PFSK-1 (cell line): Measurements from ENCODE around the gene TBRG1.

Experiments
- FOXP2 ChIP-seq: optimal IDR thresholded peaks from 2 replicates; pipeline ENCODE3; 2011; ENCODE audit warnings: borderline replicate concordance, control low read depth, inconsistent platforms; ENCODE audit not compliant: insufficient read depth; ENCODE audit errors: extremely low read length, extremely low read depth
- POLR2AphosphoS5 ChIP-seq: IDR thresholded peaks from 2 replicates; pipeline ENCODE4 v1.6.1; 2012; ENCODE audit warnings: low read depth, mild to moderate bottlenecking, control low read depth, low read length, moderate library complexity
- SIN3A ChIP-seq: IDR thresholded peaks from 2 replicates; pipeline ENCODE4 v1.6.1; 2012; ENCODE audit warnings: mild to moderate bottlenecking, low read length, moderate library complexity, borderline replicate concordance; ENCODE audit not compliant: insufficient read depth
- TAF1 ChIP-seq: IDR thresholded peaks from 2 replicates; pipeline ENCODE4 v1.6.1; 2012; ENCODE audit warnings: low read length, control low read depth, borderline replicate concordance; ENCODE audit not compliant: insufficient read depth
- TF ChIP-seq, protein P1 (sequence below), 2 experiments: IDR thresholded peaks; 2 replicates each; pipeline versions ENCODE4 v1.6.1 to v1.8.0; 2011 to 2012; ENCODE audit warnings: low read depth in 2 of 2, low read length in 2 of 2, control low read depth in 1 of 2, inconsistent platforms in 1 of 2, mild to moderate bottlenecking in 1 of 2, moderate library complexity in 1 of 2; ENCODE audit not compliant: insufficient read depth in 1 of 2

TBRG1 gene

DNA sequence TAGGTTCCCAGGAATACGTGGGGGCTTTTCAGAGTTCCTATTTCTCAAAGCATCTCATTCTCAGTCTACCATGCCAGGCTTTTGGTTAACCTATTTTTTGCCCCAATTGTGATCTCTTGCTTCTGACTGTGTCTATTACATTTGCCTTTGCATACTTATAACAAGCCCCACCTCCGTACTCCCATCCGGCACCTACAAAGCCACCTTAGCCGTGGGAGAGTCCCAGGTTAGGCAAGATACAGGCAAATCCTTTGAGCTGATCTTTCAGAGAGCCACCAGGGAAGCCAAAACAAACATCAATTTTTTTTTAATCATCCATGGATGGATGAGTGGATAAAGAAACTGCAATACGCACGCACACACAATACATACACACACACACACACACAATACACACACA lies 30.0 kb upstream of the TBRG1 start:
- no peak for TF ChIP-seq TAF1
- TF ChIP-seq FOXP2 = no peak
- no peak for TF ChIP-seq SIN3A
- TF ChIP-seq, protein P1, sequence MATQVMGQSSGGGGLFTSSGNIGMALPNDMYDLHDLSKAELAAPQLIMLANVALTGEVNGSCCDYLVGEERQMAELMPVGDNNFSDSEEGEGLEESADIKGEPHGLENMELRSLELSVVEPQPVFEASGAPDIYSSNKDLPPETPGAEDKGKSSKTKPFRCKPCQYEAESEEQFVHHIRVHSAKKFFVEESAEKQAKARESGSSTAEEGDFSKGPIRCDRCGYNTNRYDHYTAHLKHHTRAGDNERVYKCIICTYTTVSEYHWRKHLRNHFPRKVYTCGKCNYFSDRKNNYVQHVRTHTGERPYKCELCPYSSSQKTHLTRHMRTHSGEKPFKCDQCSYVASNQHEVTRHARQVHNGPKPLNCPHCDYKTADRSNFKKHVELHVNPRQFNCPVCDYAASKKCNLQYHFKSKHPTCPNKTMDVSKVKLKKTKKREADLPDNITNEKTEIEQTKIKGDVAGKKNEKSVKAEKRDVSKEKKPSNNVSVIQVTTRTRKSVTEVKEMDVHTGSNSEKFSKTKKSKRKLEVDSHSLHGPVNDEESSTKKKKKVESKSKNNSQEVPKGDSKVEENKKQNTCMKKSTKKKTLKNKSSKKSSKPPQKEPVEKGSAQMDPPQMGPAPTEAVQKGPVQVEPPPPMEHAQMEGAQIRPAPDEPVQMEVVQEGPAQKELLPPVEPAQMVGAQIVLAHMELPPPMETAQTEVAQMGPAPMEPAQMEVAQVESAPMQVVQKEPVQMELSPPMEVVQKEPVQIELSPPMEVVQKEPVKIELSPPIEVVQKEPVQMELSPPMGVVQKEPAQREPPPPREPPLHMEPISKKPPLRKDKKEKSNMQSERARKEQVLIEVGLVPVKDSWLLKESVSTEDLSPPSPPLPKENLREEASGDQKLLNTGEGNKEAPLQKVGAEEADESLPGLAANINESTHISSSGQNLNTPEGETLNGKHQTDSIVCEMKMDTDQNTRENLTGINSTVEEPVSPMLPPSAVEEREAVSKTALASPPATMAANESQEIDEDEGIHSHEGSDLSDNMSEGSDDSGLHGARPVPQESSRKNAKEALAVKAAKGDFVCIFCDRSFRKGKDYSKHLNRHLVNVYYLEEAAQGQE (IDR thresholded peaks at IDR 0.05; ENCODE audit: insufficient read depth in 1 of 2, low read depth in 2 of 2, low read length in 2 of 2) = no peak
- no peak for TF ChIP-seq POLR2AphosphoS5

DNA sequence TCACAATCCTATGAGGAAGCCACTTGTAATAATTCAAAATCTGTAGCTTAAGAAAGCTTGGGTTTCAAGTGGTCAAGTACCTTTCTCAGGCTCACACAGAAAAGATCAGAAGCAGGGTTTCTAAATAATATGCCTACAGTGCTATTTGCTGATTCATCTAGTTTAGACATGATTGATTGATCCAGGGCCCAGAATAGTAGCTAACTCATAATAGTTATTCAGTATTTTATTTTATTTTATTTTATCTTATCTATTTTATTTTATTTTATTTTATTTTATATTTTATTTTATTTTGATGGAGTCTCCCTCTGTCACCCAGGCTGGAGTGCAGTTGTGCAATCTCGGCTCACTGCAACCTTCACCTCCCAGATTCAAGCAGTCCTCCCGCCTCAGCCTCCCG lies 27.4 kb upstream of the TBRG1 start:
- TF ChIP-seq, protein P1 (IDR thresholded peaks at IDR 0.05; ENCODE audit: insufficient read depth in 1 of 2, low read depth in 2 of 2, low read length in 2 of 2) = no peak
- no peak for TF ChIP-seq TAF1
- TF ChIP-seq POLR2AphosphoS5 = no peak
- TF ChIP-seq SIN3A = no peak

DNA sequence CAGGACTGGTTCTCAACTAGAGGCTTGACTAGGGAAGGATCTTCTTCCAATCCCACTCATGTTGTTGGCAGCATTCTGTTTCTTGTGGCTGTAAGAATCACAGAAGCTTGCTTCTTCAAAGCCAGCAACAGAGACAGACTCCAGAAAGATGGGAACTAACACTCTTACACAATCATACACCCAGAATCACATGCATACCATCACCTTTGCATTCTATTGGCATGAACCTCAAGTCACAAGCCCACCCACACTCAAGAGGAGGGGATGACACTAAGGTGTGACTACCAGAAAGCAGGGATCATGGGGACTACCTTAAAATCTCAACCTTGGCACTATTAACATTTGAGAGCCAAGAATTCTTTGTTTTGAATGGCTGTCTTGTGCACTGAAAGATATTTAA lies 25.0 kb upstream of the TBRG1 start:
- TF ChIP-seq SIN3A (no peak), FOXP2 (no peak), TAF1 (no peak), POLR2AphosphoS5 (no peak)
- TF ChIP-seq, protein P1 (IDR thresholded peaks at IDR 0.05; ENCODE audit: insufficient read depth in 1 of 2, low read depth in 2 of 2, low read length in 2 of 2) = no peak

DNA sequence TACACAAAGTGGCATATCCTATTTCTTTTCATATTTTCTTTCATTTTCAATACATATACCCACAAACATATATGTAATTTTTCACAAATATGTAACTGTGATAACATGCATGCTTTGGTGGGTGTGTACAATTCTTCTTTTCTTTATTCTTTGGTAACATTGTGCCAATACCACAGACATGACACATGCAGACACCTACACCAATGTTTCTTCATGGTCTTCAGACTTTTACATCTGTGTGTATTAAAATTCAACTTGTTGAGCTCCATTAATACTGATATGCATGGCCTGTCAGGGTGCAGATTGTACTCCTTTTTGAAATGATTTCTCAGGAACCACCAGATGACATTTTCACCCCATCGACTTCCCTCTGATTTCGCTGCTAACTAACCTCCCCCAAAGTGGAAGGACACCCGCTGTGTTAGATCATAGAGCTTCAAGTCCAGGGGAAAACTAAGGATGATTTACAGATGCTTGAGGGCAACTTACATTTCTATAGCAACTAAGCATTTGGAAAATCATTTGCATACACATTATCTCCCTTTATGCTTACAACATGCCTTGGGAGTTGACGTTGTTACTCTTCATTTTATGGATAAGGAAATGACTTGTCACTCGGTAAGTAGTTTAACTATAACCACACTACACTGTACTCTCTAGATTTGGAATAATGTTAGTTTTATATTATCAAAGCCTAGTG lies 21.9 kb upstream of the TBRG1 start:
- TF ChIP-seq SIN3A (no peak), POLR2AphosphoS5 (no peak), FOXP2 (no peak), TAF1 (no peak)
- TF ChIP-seq, protein P1 (IDR thresholded peaks at IDR 0.05; ENCODE audit: insufficient read depth in 1 of 2, low read depth in 2 of 2, low read length in 2 of 2) = no peak

GRCh38 chr11:124602193-124602592 lies 20.5 kb upstream of the TBRG1 start:
- no peak for TF ChIP-seq FOXP2
- TF ChIP-seq POLR2AphosphoS5 = no peak
- no peak for TF ChIP-seq TAF1
- TF ChIP-seq SIN3A = no peak
- TF ChIP-seq, protein P1 (IDR thresholded peaks at IDR 0.05; ENCODE audit: insufficient read depth in 1 of 2, low read depth in 2 of 2, low read length in 2 of 2) = no peak
